H1 (cell line): Measurements from ENCODE around the gene MBD3L2B. TPM values are rescaled to one million over a fixed set of nuclear protein-coding genes. Genes with fewer than 3 reads are reported as not detected.

Experiments
- CBX5 ChIP-seq: fragments of 300-800, 300-1000 bp; sonication (generic); IDR thresholded peaks from 2 replicates; pipeline ENCODE4 v1.7.1; 2016; ENCODE audit warnings: antibody characterized with exemption, low read length, low read depth
- CEBPB ChIP-seq: IDR thresholded peaks from 2 replicates; pipeline ENCODE4 v1.6.1; 2012; ENCODE audit warnings: low read depth, low read length
- EZH2 ChIP-seq: fragments of 200-600 bp; sonication (generic); IDR thresholded peaks from 2 replicates; pipeline ENCODE4 v1.7.1; 2012; ENCODE audit warnings: low read depth, mild to moderate bottlenecking, moderate library complexity, low read length, inconsistent platforms; ENCODE audit not compliant: severe bottlenecking
- HDAC2 ChIP-seq, 2 experiments: fragments of 300-600 bp in 1 of 2; sonication (generic) in 1 of 2; IDR thresholded peaks; 2 replicates each; pipeline ENCODE4 v1.6.1; 2011 to 2012; ENCODE audit warnings: low read depth in 2 of 2, low read length in 2 of 2, mild to moderate bottlenecking in 2 of 2, moderate library complexity in 2 of 2, borderline replicate concordance in 1 of 2, inconsistent platforms in 1 of 2
- MAFK ChIP-seq: IDR thresholded peaks from 2 replicates; pipeline ENCODE4 v1.6.1; 2012; ENCODE audit warnings: low read depth, mild to moderate bottlenecking, improper control_type of control experiment, low read length
- TAF1 ChIP-seq: IDR thresholded peaks from 2 replicates; pipeline ENCODE4 v1.6.1; 2011; ENCODE audit warnings: mild to moderate bottlenecking, low read depth, low read length
- YY1 ChIP-seq: IDR thresholded peaks from 2 replicates; pipeline ENCODE4 v1.6.1; 2011; ENCODE audit warnings: low read depth, mild to moderate bottlenecking, low read length
- polyA plus RNA-seq, 7 experiments: library from polyadenylated mRNA; depleted of rRNA in 3 of 7; stranded (reverse) in 5 of 7; unstranded in 2 of 7; fragments of >200 nt in 5 of 7; fragments of 200-250 nt in 2 of 7; gene quantifications; 1 replicate in 5 of 7; 2 replicates in 1 of 7; 4 replicates in 1 of 7; pipeline versions ENCODE4 v1.2.1 to v1.2.3, GENCODE V29; 2011 to 2013; ENCODE audit warnings: missing spikeins in 2 of 7, mixed read lengths in 2 of 7
- total RNA-seq: library from RNA; stranded (reverse); fragmentation: NEBNext Ultra II Directional; extraction: Animal tissue kit (Norgen Biotek cat#: 25700); gene quantifications from 2 replicates; pipeline ENCODE4 v1.2.1, GENCODE V29; 2021

MBD3L2B gene
- total and polyA plus RNA-seq, 2 of the 8 experiments (the other 6 are each of a cell fraction or from before 2014, with no cell fraction given): not detected

GRCh38 chr19:7063764-7064418 lies 42.7 kb upstream of the MBD3L2B start (continued):
- TF ChIP-seq YY1: no peak
- TF ChIP-seq MAFK: no peak
- no peak for TF ChIP-seq EZH2
- TF ChIP-seq TAF1: no peak
- TF ChIP-seq HDAC2 (IDR thresholded peaks at IDR 0.05; ENCODE audit: borderline replicate concordance in 1 of 2, low read depth in 2 of 2, low read length in 2 of 2): no peak
- TF ChIP-seq CEBPB: no peak
- TF ChIP-seq CBX5: no peak
